Lower lobe of right lung (tissue), 2 donors: ENCODE results near the gene SALL2. TPM values are rescaled to one million over a fixed set of nuclear protein-coding genes. Genes with fewer than 3 reads are reported as not detected.

Experiments
- ATAC-seq, 2 donors: fragments of 200-7000 bp; cut with Tn5 transposase; one replicate each; pipeline ENCODE4 v1.9.1; 2020 to 2022; ENCODE audit warnings: mild to moderate bottlenecking in 2 of 2, moderate library complexity in 2 of 2
- DNase-seq: peaks from one replicate; pipeline ENCODE4 v3.0.0-alpha.2; 2020
- H3K27ac ChIP-seq: fragments of 200-600 bp; one replicate; pipeline ENCODE4 v1.8.0; 2022
- H3K27me3 ChIP-seq: fragments of 200-600 bp; one replicate; pipeline ENCODE4 v1.8.0; 2022; ENCODE audit warnings: low read depth
- H3K36me3 ChIP-seq: fragments of 200-600 bp; one replicate; pipeline ENCODE4 v1.8.0; 2022; ENCODE audit warnings: mild to moderate bottlenecking
- H3K4me1 ChIP-seq: fragments of 200-600 bp; one replicate; pipeline ENCODE4 v1.8.0; 2022
- H3K4me3 ChIP-seq: fragments of 200-600 bp; one replicate; pipeline ENCODE4 v1.8.0; 2022; ENCODE audit warnings: mild to moderate bottlenecking
- H3K9me3 ChIP-seq: fragments of 200-600 bp; one replicate; pipeline ENCODE4 v1.8.0; 2022
- CTCF ChIP-seq: fragments of 200-600 bp; IDR thresholded peaks from one replicate; pipeline ENCODE4 v1.8.0; 2022; ENCODE audit warnings: antibody characterized with exemption, mild to moderate bottlenecking
- intact Hi-C: fragments of 100-400 bp; cut with DNase I; formaldehyde crosslinking; loops from one replicate; pipeline ENCODE4 v1.11.0; 2022
- long read RNA-seq: library from polyadenylated mRNA; unstranded; transcript quantifications from one replicate; pipeline ENCODE4 v2.0.0, GENCODE V29; 2021
- total RNA-seq: library from RNA; stranded (reverse); fragmentation: NEBNext Ultra II Directional; extraction: Animal tissue kit (Norgen Biotek cat#: 25700); gene quantifications from one replicate; pipeline ENCODE4 v1.2.1, GENCODE V29; 2021
- donor health status: DM: no; HTN: yes; CAD: no; lungs with severe emphysema.

SALL2 gene
- 7.1 TPM for total RNA-seq
- long read RNA-seq, partial matches to known transcripts: 3 of 10 reads
- long read RNA-seq, other reads (novel, unspliced or antisense): 6 of 10 reads

GRCh38 chr14:21525962-21526671 is at the start of gene SALL2:
Gene SALL2, minus strand, starts transcription at chr14:21526346. Its CDS starts 219 bp downstream, at chr14:21526127.
- DNase-seq: peak; percentile 83

GRCh38 chr14:21575661-21576060 is 49.5 kb upstream of the SALL2 start:
- Histone ChIP-seq H3K4me1 (no peaks in the 10 kb centered on the region), H3K36me3 (no peaks in the 10 kb centered on the region), H3K27ac (no peak overlapping the region), H3K4me3 (no peak overlapping the region), H3K9me3 (peaks cover 4% of the 10 kb centered on the region), H3K27me3 (no peaks in the 10 kb centered on the region)
- intact Hi-C loops: no loop called here
- no peak for TF ChIP-seq CTCF
- ATAC-seq: no peak
- no peak for DNase-seq

More at GRCh38 chr14:21525962-21526671, at the start of gene SALL2:
- H3K4me1 ChIP-seq: peaks cover 22% of the 10 kb centered on the region
- peak within 1 kb of the TSS; percentile 66 for H3K4me3 ChIP-seq
- ATAC-seq: peak; percentile 93 to 94
- intact Hi-C loops: no loop called here
- peak within 1 kb of the TSS; percentile 41 for H3K27ac ChIP-seq
- no peaks in the 10 kb centered on the region for H3K9me3 ChIP-seq
- no peak for TF ChIP-seq CTCF
- H3K27me3 ChIP-seq: no peaks in the 10 kb centered on the region
- no peaks in the 10 kb centered on the region for H3K36me3 ChIP-seq

- TF ChIP-seq CTCF: no peak
- no peak for ATAC-seq
- no peak overlapping the region for H3K27ac ChIP-seq
- H3K4me1 ChIP-seq: no peaks in the 10 kb centered on the region
- peaks cover 4% of the 10 kb centered on the region for H3K9me3 ChIP-seq
- H3K4me3 ChIP-seq: no peak overlapping the region
- no peaks in the 10 kb centered on the region for H3K36me3 ChIP-seq
- intact Hi-C loops: no loop called here
- no peak for DNase-seq
- H3K27me3 ChIP-seq: no peaks in the 10 kb centered on the region
These were observed 46.5 kb upstream of the SALL2 start for GRCh38 chr14:21572604-21573003.

- no peak for TF ChIP-seq CTCF
- ATAC-seq (no peak), DNase-seq (no peak)
- Histone ChIP-seq H3K9me3 (no peaks in the 10 kb centered on the region), H3K27me3 (no peaks in the 10 kb centered on the region), H3K4me1 (no peaks in the 10 kb centered on the region), H3K36me3 (no peaks in the 10 kb centered on the region), H3K4me3 (no peak overlapping the region), H3K27ac (no peak overlapping the region)
- intact Hi-C loops: no loop called here
These were observed 32.6 kb upstream of the SALL2 start for GRCh38 chr14:21558703-21559170.

GRCh38 chr14:21557084-21557901 is 31.1 kb upstream of the SALL2 start:
- Histone ChIP-seq H3K27me3 (no peaks in the 10 kb centered on the region), H3K36me3 (no peaks in the 10 kb centered on the region), H3K27ac (peak overlapping the region; percentile 56), H3K4me1 (no peaks in the 10 kb centered on the region), H3K4me3 (peak overlapping the region; percentile 36), H3K9me3 (no peaks in the 10 kb centered on the region)
- ATAC-seq (peak; percentile 90 to 97), DNase-seq (peak; percentile 72)
- TF ChIP-seq CTCF: peak; percentile 68
- intact Hi-C loops: no loop called here
